ENCODE results near the gene FCHSD2.

FCHSD2 gene

GRCh38 chr11:73142128-73142377 is at the start of gene FCHSD2:
Gene FCHSD2 (minus strand): TSS chr11:73142318. CDS start chr11:73141877, 441 bp downstream.
- no peak for DNase-seq

GRCh38 chr11:73191151-73191550 is 49.0 kb upstream of the FCHSD2 start:
- DNase-seq = no peak

- no peak for DNase-seq
Observed at GRCh38 chr11:73190557-73190885, 48.4 kb upstream of the FCHSD2 start.

- no peak for DNase-seq
Observed at GRCh38 chr11:73189723-73190556, 47.8 kb upstream of the FCHSD2 start.

- DNase-seq = no peak
Observed at GRCh38 chr11:73189315-73189714, 47.2 kb upstream of the FCHSD2 start.

- no peak for DNase-seq
Observed at GRCh38 chr11:73188301-73188700, 46.2 kb upstream of the FCHSD2 start.

- DNase-seq = no peak
Observed at GRCh38 chr11:73187854-73188253, 45.7 kb upstream of the FCHSD2 start.

- no peak for DNase-seq
Observed at GRCh38 chr11:73186886-73187285, 44.8 kb upstream of the FCHSD2 start.

GRCh38 chr11:73186294-73186850 is 44.3 kb upstream of the FCHSD2 start:
- DNase-seq = no peak

- no peak for DNase-seq
Observed at GRCh38 chr11:73185680-73186293, 43.7 kb upstream of the FCHSD2 start.

GRCh38 chr11:73184953-73185671 is 43.0 kb upstream of the FCHSD2 start:
- peak; percentile 59 for DNase-seq

- DNase-seq = no peak
Observed at GRCh38 chr11:73182824-73183321, 40.8 kb upstream of the FCHSD2 start.

GRCh38 chr11:73178681-73179080 is 36.6 kb upstream of the FCHSD2 start:
- no peak for DNase-seq

GRCh38 chr11:73177778-73178539 is 35.8 kb upstream of the FCHSD2 start:
- DNase-seq = peak; percentile 80

GRCh38 chr11:73177380-73177777 is 35.3 kb upstream of the FCHSD2 start:
- DNase-seq = no peak

- no peak for DNase-seq
Observed at GRCh38 chr11:73176874-73177155, 34.7 kb upstream of the FCHSD2 start.

GRCh38 chr11:73176145-73176873 is 34.2 kb upstream of the FCHSD2 start:
- no peak for DNase-seq

GRCh38 chr11:73175551-73176144 is 33.5 kb upstream of the FCHSD2 start:
- no peak for DNase-seq

GRCh38 chr11:73174495-73174791 is 32.3 kb upstream of the FCHSD2 start:
- DNase-seq = no peak

- no peak for DNase-seq
Observed at GRCh38 chr11:73173755-73174494, 31.8 kb upstream of the FCHSD2 start.

- DNase-seq = no peak
Observed at GRCh38 chr11:73172992-73173656, 31.0 kb upstream of the FCHSD2 start.

Measured in stimulated activated CD4-positive, alpha-beta T cell treated with anti-CD3 and anti-CD28 coated beads, Interleukin-1b, Interleukin-23, amount 100 ng/mL, for 48 hours (primary cell).